Right atrium auricular region (tissue), 2 donors: ENCODE results near the gene ODR4. TPM values are rescaled to one million over a fixed set of nuclear protein-coding genes. Genes with fewer than 3 reads are reported as not detected.
A peak's percentile ranks its signal among the peaks of the same experiment; 100 is the strongest.
"Not testable (repeated sequence)": the region's sequence is repeated elsewhere in the genome, so short reads cannot be mapped to it uniquely, and the experiment has no call there.

ENCODE experiments used
- DNase-seq: peaks from one replicate; pipeline ENCODE4 v3.0.0-alpha.2; 2019; ENCODE audit warnings: low spot score
- H3K27ac ChIP-seq, 2 donors: fragments of 200-600 bp; sonication (generic); 1 replicate in 1 of 2; 2 replicates in 1 of 2; pipeline ENCODE4 v1.5.1; 2016 to 2019
- H3K27me3 ChIP-seq, 2 donors: fragments of 200-600 bp; sonication (generic); one replicate each; pipeline versions ENCODE4 v1.5.1 to v1.6.0; 2017 to 2019
- H3K36me3 ChIP-seq: fragments of 200-600 bp; sonication (generic); one replicate; pipeline ENCODE4 v1.5.1; 2016
- H3K4me1 ChIP-seq, 2 donors: fragments of 200-600 bp; sonication (generic); one replicate each; pipeline versions ENCODE4 v1.5.1 to v1.6.0; 2017 to 2019
- H3K4me3 ChIP-seq, 2 donors: fragments of 200-600 bp; sonication (generic); 1 replicate in 1 of 2; 2 replicates in 1 of 2; pipeline ENCODE4 v1.5.1; 2017 to 2019; ENCODE audit warnings: mild to moderate bottlenecking in 1 of 2, moderate library complexity in 1 of 2
- H3K9me3 ChIP-seq, 2 donors: fragments of 200-600 bp; sonication (generic); one replicate each; pipeline ENCODE4 v1.5.1; 2019
- total RNA-seq, 2 donors: library from RNA; depleted of rRNA; stranded (reverse); fragments of >200 nt; gene quantifications; one replicate each; pipeline ENCODE4 v1.1.0, GENCODE V29; 2016
- TF ChIP-seq, protein P1 (sequence below), 2 donors: fragments of 200-600 bp; sonication (generic); IDR thresholded peaks; one replicate each; pipeline ENCODE4 v1.5.1; 2019; ENCODE audit warnings: antibody characterized with exemption in 2 of 2

The ODR4 gene
- total RNA-seq, 2 donors from 2014 or later = 10.2 to 12.1 TPM

DNA sequence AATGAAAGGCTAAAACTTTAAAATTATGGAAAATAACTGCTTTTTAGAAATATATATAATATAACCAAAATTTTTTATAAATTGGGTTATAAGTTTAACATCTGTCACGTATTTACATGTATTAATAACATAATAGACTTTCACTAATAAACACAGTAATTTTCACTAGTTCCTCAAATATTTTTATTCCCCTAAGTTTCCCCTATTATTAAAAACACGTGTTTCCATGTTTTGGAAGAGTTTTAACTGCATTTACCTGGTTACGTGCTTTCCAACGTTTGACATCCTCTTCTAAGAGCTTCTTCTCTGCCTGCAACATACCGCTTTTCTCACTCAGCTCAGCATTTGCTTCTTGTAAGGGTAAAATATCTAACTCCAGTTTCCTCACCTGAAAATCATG, 34.9 kb upstream of the ODR4 start:
- DNase-seq = no peak
- no peak overlapping the region for H3K4me3 ChIP-seq
- H3K4me1 ChIP-seq = no peaks in the 10 kb centered on the region
- H3K27me3 ChIP-seq = no peaks in the 10 kb centered on the region
- TF ChIP-seq, protein P1, sequence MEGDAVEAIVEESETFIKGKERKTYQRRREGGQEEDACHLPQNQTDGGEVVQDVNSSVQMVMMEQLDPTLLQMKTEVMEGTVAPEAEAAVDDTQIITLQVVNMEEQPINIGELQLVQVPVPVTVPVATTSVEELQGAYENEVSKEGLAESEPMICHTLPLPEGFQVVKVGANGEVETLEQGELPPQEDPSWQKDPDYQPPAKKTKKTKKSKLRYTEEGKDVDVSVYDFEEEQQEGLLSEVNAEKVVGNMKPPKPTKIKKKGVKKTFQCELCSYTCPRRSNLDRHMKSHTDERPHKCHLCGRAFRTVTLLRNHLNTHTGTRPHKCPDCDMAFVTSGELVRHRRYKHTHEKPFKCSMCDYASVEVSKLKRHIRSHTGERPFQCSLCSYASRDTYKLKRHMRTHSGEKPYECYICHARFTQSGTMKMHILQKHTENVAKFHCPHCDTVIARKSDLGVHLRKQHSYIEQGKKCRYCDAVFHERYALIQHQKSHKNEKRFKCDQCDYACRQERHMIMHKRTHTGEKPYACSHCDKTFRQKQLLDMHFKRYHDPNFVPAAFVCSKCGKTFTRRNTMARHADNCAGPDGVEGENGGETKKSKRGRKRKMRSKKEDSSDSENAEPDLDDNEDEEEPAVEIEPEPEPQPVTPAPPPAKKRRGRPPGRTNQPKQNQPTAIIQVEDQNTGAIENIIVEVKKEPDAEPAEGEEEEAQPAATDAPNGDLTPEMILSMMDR (IDR thresholded peaks at IDR 0.05) = no peak
- H3K36me3 ChIP-seq = peaks cover 96% of the 10 kb centered on the region
- H3K9me3 ChIP-seq = no peaks in the 10 kb centered on the region
- H3K27ac ChIP-seq = no peak overlapping the region

DNA sequence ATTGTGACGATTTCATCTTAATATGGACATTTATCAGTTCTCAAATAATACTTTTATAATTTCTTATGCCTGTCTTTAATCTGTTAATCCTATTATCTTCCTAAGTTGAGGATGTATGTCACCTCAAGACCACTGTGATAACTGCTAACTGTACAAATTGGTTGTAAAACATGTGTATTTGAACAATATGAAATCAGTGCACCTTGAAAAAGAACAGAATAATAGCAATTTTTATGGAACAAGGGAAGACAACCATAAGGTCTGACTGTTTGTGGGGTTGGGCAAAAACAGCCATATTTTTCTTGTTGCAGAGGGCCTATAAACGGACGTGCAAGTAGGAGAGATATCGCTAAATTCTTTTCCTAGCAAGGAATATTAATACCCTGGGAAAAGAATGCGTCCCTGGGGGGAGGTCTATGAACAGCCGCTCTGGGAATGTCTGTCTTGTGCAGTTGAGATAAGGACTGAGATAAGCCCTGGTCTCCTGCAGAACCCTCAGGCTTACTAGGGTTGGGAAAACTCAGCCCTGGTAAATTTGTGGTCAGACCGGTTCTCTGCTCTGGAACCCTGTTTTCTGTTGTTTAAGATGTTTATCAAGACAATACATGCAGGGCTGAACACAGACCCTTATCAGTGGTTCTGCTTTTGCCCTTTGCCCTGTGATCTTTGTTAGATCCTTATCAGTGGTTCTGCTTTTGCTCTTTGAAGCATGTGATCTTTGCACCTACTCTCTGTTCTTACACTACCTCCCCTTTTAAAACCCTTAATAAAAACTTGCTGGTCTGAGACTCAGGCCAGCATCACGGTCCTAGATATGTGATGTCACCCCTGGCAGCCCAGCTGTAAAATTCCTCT, 27.6 kb upstream of the ODR4 start:
- H3K36me3 ChIP-seq = peaks cover 92% of the 10 kb centered on the region
- DNase-seq, H3K4me1 ChIP-seq, H3K9me3 ChIP-seq, H3K27me3 ChIP-seq, H3K27ac ChIP-seq, H3K4me3 ChIP-seq: not testable (repeated sequence)

DNA sequence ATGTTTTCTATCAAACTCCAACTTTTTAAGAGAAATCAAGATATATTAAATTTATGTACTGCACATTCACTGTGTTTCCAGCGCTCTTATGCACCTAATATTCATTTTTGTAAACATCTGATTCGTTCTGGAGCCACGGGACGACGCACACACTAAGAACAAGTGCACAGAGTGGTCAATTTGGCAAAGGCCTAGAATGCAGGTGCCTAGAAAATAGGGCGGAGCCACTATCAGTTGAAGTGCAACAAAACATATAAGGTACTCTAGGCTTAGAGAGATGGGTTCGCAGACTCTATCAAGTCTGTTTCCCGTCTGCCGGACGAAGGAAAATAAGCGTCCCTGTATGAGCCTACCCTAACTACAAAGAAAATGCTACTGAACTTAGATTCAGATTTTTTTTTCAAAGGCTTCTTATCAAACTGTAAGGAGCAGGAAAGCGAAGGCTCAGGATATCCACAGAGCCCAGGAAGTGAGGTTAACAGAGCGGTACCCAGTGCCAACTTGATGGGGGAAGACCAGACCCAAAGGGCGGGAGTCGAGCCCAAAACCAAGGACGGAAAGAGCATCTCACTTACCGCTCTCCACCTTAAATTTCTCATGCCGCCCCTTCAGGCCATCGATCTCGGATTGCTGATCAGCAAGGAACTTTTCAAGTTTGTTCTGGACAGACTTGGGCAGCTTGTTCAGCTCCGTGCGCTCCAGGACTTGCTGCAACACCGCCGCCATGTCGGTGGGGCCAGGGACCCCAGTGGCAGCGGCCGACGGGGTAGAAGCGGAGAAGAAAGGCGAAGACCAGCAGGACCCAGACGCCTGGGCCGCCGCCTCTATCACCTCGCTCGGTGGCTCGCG, 1.1 kb upstream of the ODR4 start:
- H3K36me3 ChIP-seq = peaks cover 26% of the 10 kb centered on the region
- peaks cover 0 to 39% of the 10 kb centered on the region in 2 donors for H3K4me1 ChIP-seq

DNA sequence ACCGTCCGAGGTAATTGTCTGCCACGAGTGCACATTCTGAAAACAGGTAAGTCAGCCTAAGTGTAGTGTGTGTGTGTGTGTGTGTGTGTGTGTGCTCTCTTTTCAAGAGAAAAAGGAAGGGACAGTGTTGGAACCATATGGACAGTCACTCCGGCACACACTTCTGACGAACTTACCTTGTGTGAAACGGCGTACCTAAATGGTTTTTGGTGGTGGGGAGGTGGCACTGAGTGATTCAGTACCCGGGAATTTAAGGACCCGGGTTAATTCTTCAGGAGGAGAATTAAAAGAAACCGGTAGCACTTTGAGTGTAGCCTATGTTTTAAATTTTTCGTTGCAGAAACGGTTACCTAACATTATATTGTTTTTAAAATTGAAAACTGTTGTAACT, 286 bp downstream of the ODR4 start:
- no peak for DNase-seq
- Histone ChIP-seq H3K27me3 (no peaks in the 10 kb centered on the region), H3K4me1 (peaks cover 0 to 39% of the 10 kb centered on the region in 2 donors), H3K36me3 (peaks cover 12% of the 10 kb centered on the region), H3K4me3 (peak overlapping the region; percentile 78 to 94), H3K9me3 (no peaks in the 10 kb centered on the region), H3K27ac (peak overlapping the region; percentile 94 to 98)
- TF ChIP-seq, protein P1 (IDR thresholded peaks at IDR 0.05) = no peak

More for the DNA sequence above, 1.1 kb upstream of the ODR4 start:
- Histone ChIP-seq H3K27me3 (no peaks in the 10 kb centered on the region), H3K4me3 (peak overlapping the region; percentile 78 to 94), H3K9me3 (no peaks in the 10 kb centered on the region), H3K27ac (peak overlapping the region; percentile 94 to 98)
- TF ChIP-seq, protein P1 (IDR thresholded peaks at IDR 0.05) = no peak
- DNase-seq = no peak

DNA sequence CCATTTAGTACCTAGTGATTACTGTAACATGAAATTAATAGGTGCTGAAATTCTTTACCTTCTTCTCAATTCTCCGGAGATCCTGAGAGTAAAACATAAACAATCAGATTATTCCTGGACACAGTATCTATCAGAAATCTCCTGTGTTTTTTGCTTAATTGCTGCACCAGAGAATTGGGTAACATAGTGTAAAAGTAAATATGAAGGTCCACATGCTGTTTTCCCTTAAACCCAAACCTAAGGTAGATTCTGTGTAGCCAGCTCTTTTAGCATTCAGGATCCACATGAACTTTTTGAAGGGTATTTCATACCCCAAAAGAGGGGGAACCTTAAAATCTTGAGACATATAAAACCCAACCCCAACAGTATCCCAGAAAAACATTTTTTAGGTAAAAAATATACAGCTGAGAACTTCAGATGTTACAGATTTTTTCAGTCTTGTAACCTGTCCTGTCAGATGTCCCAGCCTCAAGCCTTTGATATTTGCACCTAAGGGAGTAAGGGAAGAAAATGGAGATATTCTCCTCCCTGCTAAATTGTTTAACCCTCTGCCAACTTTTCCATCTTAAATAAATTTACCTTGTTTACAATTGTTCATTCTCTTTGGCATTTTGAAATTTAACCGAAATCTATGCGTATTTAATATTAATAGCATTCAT, 11.2 kb downstream of the ODR4 start:
- TF ChIP-seq, protein P1 (IDR thresholded peaks at IDR 0.05) = no peak
- peaks cover 35% of the 10 kb centered on the region for H3K36me3 ChIP-seq
- no peak overlapping the region for H3K4me3 ChIP-seq

More for the DNA sequence above, 11.2 kb downstream of the ODR4 start:
- H3K9me3 ChIP-seq = no peaks in the 10 kb centered on the region
- no peak overlapping the region for H3K27ac ChIP-seq
- no peak for DNase-seq
- no peaks in the 10 kb centered on the region for H3K27me3 ChIP-seq
- no peaks in the 10 kb centered on the region for H3K4me1 ChIP-seq
